ENCODE measurements around the gene SSBP2. TPM values are rescaled to one million over a fixed set of nuclear protein-coding genes. Genes with fewer than 3 reads are reported as not detected.

SSBP2 gene
- total RNA-seq, 3 donors from 2014 or later, result 65.5 to 110 (median 76.6) TPM

GRCh38 chr5:81579262-81579924 lies 171.5 kb downstream of the SSBP2 start:
- Histone ChIP-seq H3K4me1 (no peaks in the 10 kb centered on the region), H3K27ac (no peak overlapping the region), H3K36me3 (no peaks in the 10 kb centered on the region), H3K4me3 (no peak overlapping the region), H3K27me3 (no peaks in the 10 kb centered on the region), H3K9me3 (no peaks in the 10 kb centered on the region)
- TF ChIP-seq CTCF (IDR thresholded peaks at IDR 0.05) (no peak), POLR2A (IDR thresholded peaks at IDR 0.05) (no peak), POLR2AphosphoS5 (IDR thresholded peaks at IDR 0.05) (no peak)
- no peak for DNase-seq (ENCODE audit: low spot score in 2 of 2)
- intact Hi-C loops (cut with DNase I; ENCODE audit: low total_unique reads), result no loop called here

- Histone ChIP-seq H3K36me3 (no peaks in the 10 kb centered on the region), H3K4me1 (no peaks in the 10 kb centered on the region), H3K27ac (no peak overlapping the region), H3K4me3 (no peak overlapping the region), H3K27me3 (no peaks in the 10 kb centered on the region), H3K9me3 (no peaks in the 10 kb centered on the region)
- no peak for TF ChIP-seq POLR2A (IDR thresholded peaks at IDR 0.05)
- no peak for TF ChIP-seq CTCF (IDR thresholded peaks at IDR 0.05)
- TF ChIP-seq POLR2AphosphoS5 (IDR thresholded peaks at IDR 0.05), result no peak
- intact Hi-C loops (cut with DNase I; ENCODE audit: low total_unique reads), result no loop called here
- no peak for DNase-seq (ENCODE audit: low spot score in 2 of 2)
These were observed 173.8 kb downstream of the SSBP2 start for GRCh38 chr5:81577091-81577490.

GRCh38 chr5:81575924-81576323 lies 175.0 kb downstream of the SSBP2 start:
- TF ChIP-seq POLR2AphosphoS5 (IDR thresholded peaks at IDR 0.05), result no peak
- TF ChIP-seq POLR2A (IDR thresholded peaks at IDR 0.05), result no peak
- TF ChIP-seq CTCF (IDR thresholded peaks at IDR 0.05), result no peak
- no peak for DNase-seq (ENCODE audit: low spot score in 2 of 2)
- Histone ChIP-seq H3K36me3 (no peaks in the 10 kb centered on the region), H3K4me1 (no peaks in the 10 kb centered on the region), H3K4me3 (no peak overlapping the region), H3K9me3 (no peaks in the 10 kb centered on the region), H3K27ac (no peak overlapping the region), H3K27me3 (no peaks in the 10 kb centered on the region)
- intact Hi-C loops (cut with DNase I; ENCODE audit: low total_unique reads), result no loop called here

GRCh38 chr5:81572201-81572600 lies 178.7 kb downstream of the SSBP2 start:
- intact Hi-C loops (cut with DNase I; ENCODE audit: low total_unique reads), result no loop called here
- DNase-seq (ENCODE audit: low spot score in 2 of 2), result no peak
- Histone ChIP-seq H3K9me3 (no peaks in the 10 kb centered on the region), H3K36me3 (no peaks in the 10 kb centered on the region), H3K4me1 (no peaks in the 10 kb centered on the region), H3K27me3 (no peaks in the 10 kb centered on the region), H3K27ac (no peak overlapping the region), H3K4me3 (no peak overlapping the region)
- TF ChIP-seq CTCF (IDR thresholded peaks at IDR 0.05), result no peak
- TF ChIP-seq POLR2A (IDR thresholded peaks at IDR 0.05), result no peak
- no peak for TF ChIP-seq POLR2AphosphoS5 (IDR thresholded peaks at IDR 0.05)

- Histone ChIP-seq H3K4me3 (no peak overlapping the region), H3K27me3 (no peaks in the 10 kb centered on the region), H3K27ac (no peak overlapping the region), H3K4me1 (no peaks in the 10 kb centered on the region), H3K9me3 (no peaks in the 10 kb centered on the region), H3K36me3 (no peaks in the 10 kb centered on the region)
- DNase-seq (ENCODE audit: low spot score in 2 of 2), result no peak
- intact Hi-C loops (cut with DNase I; ENCODE audit: low total_unique reads), result no loop called here
- TF ChIP-seq CTCF (IDR thresholded peaks at IDR 0.05) (no peak), POLR2AphosphoS5 (IDR thresholded peaks at IDR 0.05) (no peak), POLR2A (IDR thresholded peaks at IDR 0.05) (no peak)
These were observed 192.7 kb downstream of the SSBP2 start for GRCh38 chr5:81558188-81558587.
